ENCODE results near the gene CEP290.

CEP290 gene

GRCh38 chr12:88141774-88142609 is at the start of gene CEP290, which contains the start of gene TMTC3 (continued):
- no peak for TF ChIP-seq ZNF785 (tag by site-specific recombination; IDR thresholded peaks at IDR 0.05)
- no peak for TF ChIP-seq RBAK (tag by site-specific recombination; IDR thresholded peaks at IDR 0.05)
- no peak for TF ChIP-seq ZBTB49 (tag by site-specific recombination; IDR thresholded peaks at IDR 0.05; ENCODE audit: low read depth)
- no peak for TF ChIP-seq ZNF626 (tag by site-specific recombination; IDR thresholded peaks at IDR 0.05)
- no peak for TF ChIP-seq ATF2 (tag by site-specific recombination; IDR thresholded peaks at IDR 0.05; ENCODE audit: low read depth)
- TF ChIP-seq ZNF24 (tag by site-specific recombination; IDR thresholded peaks at IDR 0.05): 0 out of 2 replicates have a peak, but pooled peaks have one; percentile 15
- no peak for TF ChIP-seq YY1 (tag by site-specific recombination; IDR thresholded peaks at IDR 0.05)
- peak; percentile 25; the same call in 1 of the 2 replicates for TF ChIP-seq SP7 (tag by site-specific recombination; IDR thresholded peaks at IDR 0.05)
- TF ChIP-seq ZNF664 (tag by site-specific recombination; IDR thresholded peaks at IDR 0.05): no peak
- no peak for TF ChIP-seq ZNF221 (tag by site-specific recombination; IDR thresholded peaks at IDR 0.05; ENCODE audit: borderline replicate concordance)
- peak; percentile 68; the same call in 1 of the 2 replicates for TF ChIP-seq ZNF639 (tag by site-specific recombination; IDR thresholded peaks at IDR 0.05)
- no peak for TF ChIP-seq PRDM1 (tag by site-specific recombination; IDR thresholded peaks at IDR 0.05)
- TF ChIP-seq KLF17 (tag by site-specific recombination; IDR thresholded peaks at IDR 0.05): 0 out of 2 replicates have a peak, but pooled peaks have one; percentile 58
- TF ChIP-seq ZBTB11 (tag by site-specific recombination; conservative IDR thresholded peaks at IDR 0.05; ENCODE audit: low read depth): peak; percentile 89
- peak; percentile 89 for TF ChIP-seq SP3 (tag by site-specific recombination; IDR thresholded peaks at IDR 0.05)
- TF ChIP-seq GLI4 (tag by site-specific recombination; IDR thresholded peaks at IDR 0.05): no peak
- TF ChIP-seq ZBTB8A (tag by site-specific recombination; IDR thresholded peaks at IDR 0.05): peak; percentile 40; the same call in 1 of the 2 replicates
- TF ChIP-seq ZFHX2 (tag by site-specific recombination; conservative IDR thresholded peaks at IDR 0.05): peak; percentile 45; the same call in 1 of the 2 replicates
- TF ChIP-seq PATZ1 (tag by site-specific recombination; IDR thresholded peaks at IDR 0.05): peak; percentile 37; the same call in 1 of the 2 replicates
- TF ChIP-seq ZNF76 (tag by site-specific recombination; IDR thresholded peaks at IDR 0.05; ENCODE audit: borderline replicate concordance, low read depth): peak; percentile 99
- TF ChIP-seq ZNF398 (tag by site-specific recombination; IDR thresholded peaks at IDR 0.05): no peak
- TF ChIP-seq SCRT2 (tag by site-specific recombination; IDR thresholded peaks at IDR 0.05): no peak
- peak; percentile 86 for TF ChIP-seq ZXDB (tag by site-specific recombination; IDR thresholded peaks at IDR 0.05)
- TF ChIP-seq ZNF404 (tag by site-specific recombination; IDR thresholded peaks at IDR 0.05): no peak
- peak; percentile 68; the same call in 1 of the 2 replicates for TF ChIP-seq ZNF394 (tag by site-specific recombination; IDR thresholded peaks at IDR 0.05; ENCODE audit: borderline replicate concordance)

All from HEK293 (cell line).